Right lobe of liver (tissue), 4 donors: ENCODE measurements around the gene PER2.

Experiments
- CTCF ChIP-seq, 4 donors: fragments of 200-600 bp in 3 of 4; fragments of 450-650 bp in 1 of 4; IDR thresholded peaks; one replicate each; pipeline versions ENCODE4 v1.5.1 to v1.8.0; 2016 to 2022; ENCODE audit warnings: antibody characterized with exemption in 4 of 4, mild to moderate bottlenecking in 2 of 4
- POLR2A ChIP-seq: fragments of 450-650 bp; IDR thresholded peaks from one replicate; pipeline ENCODE4 v1.6.1; 2017; ENCODE audit warnings: antibody characterized with exemption, mild to moderate bottlenecking
- donor health status: DM: no; HTN: no; CAD: no.
- donor health status: DM: no; HTN: no; CAD: no.
- donor health status: DM: no; HTN: yes; CAD: no.

DNA sequence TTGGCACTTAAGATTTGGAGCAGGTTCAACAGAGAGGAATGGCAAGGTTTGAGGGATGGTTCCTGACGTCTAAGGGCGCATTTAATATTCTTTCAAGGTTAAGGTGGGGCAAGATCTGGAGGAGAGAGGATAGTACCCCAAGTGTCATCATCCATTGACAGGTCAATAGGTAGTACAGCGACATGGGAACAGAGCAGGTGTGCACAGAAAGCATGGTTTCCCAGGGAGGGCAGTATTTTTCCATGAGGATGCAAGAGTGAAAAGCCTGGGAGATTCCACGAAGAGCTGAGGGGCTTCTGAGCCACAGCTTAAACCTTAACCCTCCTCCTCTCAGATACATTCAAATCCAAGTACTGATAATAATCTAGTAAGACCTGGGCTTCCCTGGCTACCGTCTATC lies 57.7 kb downstream of the PER2 start:
- TF ChIP-seq CTCF (IDR thresholded peaks at IDR 0.05) (no peak), POLR2A (no peak)
